Duodenal mucosa (tissue), 2 donors: Measurements from ENCODE around the gene ATG2A.

ENCODE experiments used
- H3K27ac ChIP-seq: one replicate; pipeline ENCODE4 v1.7.0; 2013; ENCODE audit warnings: low read depth, low read length
- H3K27me3 ChIP-seq, 2 donors: one replicate each; pipeline ENCODE4 v1.7.0; 2013; ENCODE audit warnings: low read length in 2 of 2, control low read depth in 1 of 2; ENCODE audit not compliant: insufficient read depth in 2 of 2, control insufficient read depth in 1 of 2
- H3K36me3 ChIP-seq, 2 donors: one replicate each; pipeline ENCODE4 v1.7.0; 2013; ENCODE audit warnings: low read length in 2 of 2, control low read depth in 1 of 2; ENCODE audit not compliant: insufficient read depth in 2 of 2, control insufficient read depth in 1 of 2
- H3K4me1 ChIP-seq, 2 donors: one replicate each; pipeline ENCODE4 v1.7.0; 2013; ENCODE audit warnings: low read length in 2 of 2, control low read depth in 1 of 2; ENCODE audit not compliant: insufficient read depth in 2 of 2, control insufficient read depth in 1 of 2
- H3K4me3 ChIP-seq, 2 donors: one replicate each; pipeline ENCODE4 v1.7.0; 2013; ENCODE audit warnings: low read length in 2 of 2, low read depth in 1 of 2
- H3K9ac ChIP-seq, 2 donors: one replicate each; pipeline ENCODE4 v1.7.0; 2013; ENCODE audit warnings: low read length in 2 of 2, low read depth in 1 of 2
- H3K9me3 ChIP-seq, 2 donors: one replicate each; pipeline ENCODE4 v1.7.0; 2013; ENCODE audit warnings: low read length in 2 of 2, control low read depth in 1 of 2; ENCODE audit not compliant: control insufficient read depth in 1 of 2

The ATG2A gene

GRCh38 chr11:64880240-64881001, 36.6 kb downstream of the ATG2A start:
- H3K36me3 ChIP-seq = no peaks in the 10 kb centered on the region
- H3K4me1 ChIP-seq = peaks cover 44 to 56% of the 10 kb centered on the region in 2 donors
- no peaks in the 10 kb centered on the region for H3K27me3 ChIP-seq
- H3K4me3 ChIP-seq = peak overlapping the region in 1 of 2 donors; percentile 46
- peak overlapping the region; percentile 8 to 45 for H3K9ac ChIP-seq
- H3K27ac ChIP-seq = peak overlapping the region; percentile 53
- no peaks in the 10 kb centered on the region for H3K9me3 ChIP-seq

GRCh38 chr11:64879244-64879900, 37.6 kb downstream of the ATG2A start:
- H3K4me3 ChIP-seq = peak overlapping the region; percentile 81 to 87
- H3K27me3 ChIP-seq = no peaks in the 10 kb centered on the region
- H3K9ac ChIP-seq = peak overlapping the region; percentile 84 to 93
- peaks cover 47 to 60% of the 10 kb centered on the region in 2 donors for H3K4me1 ChIP-seq
- H3K27ac ChIP-seq = peak overlapping the region; percentile 89
- H3K9me3 ChIP-seq = no peaks in the 10 kb centered on the region
- peaks cover 4 to 7% of the 10 kb centered on the region in 2 donors for H3K36me3 ChIP-seq

DNA sequence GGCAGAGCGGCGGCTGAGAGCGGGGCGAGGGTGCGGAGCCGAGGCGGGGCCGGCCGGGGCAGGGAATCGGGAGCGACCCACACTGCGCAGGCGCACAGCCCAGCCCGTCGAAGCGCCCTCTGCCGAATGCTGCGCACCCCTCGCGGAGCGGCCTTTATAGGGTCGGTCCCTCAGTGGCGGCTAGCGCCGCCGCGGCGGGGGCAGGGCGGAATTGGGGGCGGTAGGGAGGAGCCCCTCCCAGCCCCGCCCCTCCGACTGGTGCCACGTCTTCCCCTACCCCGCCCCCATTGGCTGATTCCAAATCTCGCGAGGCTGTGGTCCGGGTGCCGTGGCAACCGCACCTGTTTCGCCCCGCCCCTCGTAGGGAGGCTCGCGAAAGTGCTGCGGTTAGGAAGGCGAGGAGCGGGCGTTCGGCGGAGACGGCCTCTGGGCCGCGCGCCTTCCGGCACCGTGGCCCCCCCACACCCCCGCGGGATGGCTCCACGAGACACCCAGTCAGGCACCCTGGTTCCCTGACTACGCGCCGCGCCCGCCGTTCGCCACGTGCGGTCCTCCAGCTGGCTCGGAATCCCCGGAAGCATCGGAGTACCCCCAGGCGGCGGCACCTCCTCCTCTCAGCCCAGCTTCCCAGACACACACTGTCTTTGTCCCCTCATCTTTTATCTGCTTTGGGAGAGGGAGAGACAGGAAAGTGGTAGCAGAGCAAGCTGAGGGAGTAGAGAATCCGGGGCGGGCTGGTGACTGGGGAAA, 38.3 kb downstream of the ATG2A start, which contains the start of gene EHD1:
TSS of gene EHD1 (minus strand) at position 128 of the 750 bp plus-strand sequence. CDS start 157 bp downstream, outside the sequence.
- Histone ChIP-seq H3K27me3 (no peaks in the 10 kb centered on the region), H3K9ac (peak within 1 kb of the TSS; percentile 91 to 93), H3K36me3 (peaks cover 6 to 8% of the 10 kb centered on the region in 2 donors), H3K9me3 (no peaks in the 10 kb centered on the region), H3K27ac (peak within 1 kb of the TSS; percentile 89), H3K4me3 (peak within 1 kb of the TSS; percentile 87 to 90), H3K4me1 (peaks cover 52 to 61% of the 10 kb centered on the region in 2 donors)

DNA sequence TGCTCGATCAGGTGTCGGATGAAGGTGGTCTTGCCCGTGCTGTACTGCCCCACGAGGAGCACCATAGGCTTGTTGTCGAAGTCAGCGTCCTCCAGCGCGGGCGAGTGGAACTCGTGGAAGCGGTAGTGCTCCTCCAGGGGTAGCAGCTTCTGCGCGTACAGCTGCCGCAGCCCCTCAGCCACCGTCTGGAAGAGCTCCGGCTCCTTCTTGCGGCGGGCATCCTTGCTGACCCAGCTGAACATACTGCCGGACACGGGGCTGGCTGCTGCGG, 38.9 kb downstream of the ATG2A start:
- Histone ChIP-seq H3K27me3 (no peaks in the 10 kb centered on the region), H3K27ac (peak overlapping the region; percentile 76), H3K36me3 (peaks cover 6 to 11% of the 10 kb centered on the region in 2 donors), H3K4me1 (peaks cover 55 to 66% of the 10 kb centered on the region in 2 donors), H3K9me3 (no peaks in the 10 kb centered on the region), H3K9ac (peak overlapping the region; percentile 76 to 91), H3K4me3 (peak overlapping the region; percentile 80 to 90)

GRCh38 chr11:64877390-64878222, 39.4 kb downstream of the ATG2A start:
- H3K9ac ChIP-seq = peak overlapping the region; percentile 76 to 91
- H3K9me3 ChIP-seq = no peaks in the 10 kb centered on the region
- peaks cover 6 to 16% of the 10 kb centered on the region in 2 donors for H3K36me3 ChIP-seq
- peak overlapping the region; percentile 80 to 90 for H3K4me3 ChIP-seq
- peaks cover 61 to 72% of the 10 kb centered on the region in 2 donors for H3K4me1 ChIP-seq
- peak overlapping the region; percentile 76 for H3K27ac ChIP-seq
- H3K27me3 ChIP-seq = no peaks in the 10 kb centered on the region

DNA sequence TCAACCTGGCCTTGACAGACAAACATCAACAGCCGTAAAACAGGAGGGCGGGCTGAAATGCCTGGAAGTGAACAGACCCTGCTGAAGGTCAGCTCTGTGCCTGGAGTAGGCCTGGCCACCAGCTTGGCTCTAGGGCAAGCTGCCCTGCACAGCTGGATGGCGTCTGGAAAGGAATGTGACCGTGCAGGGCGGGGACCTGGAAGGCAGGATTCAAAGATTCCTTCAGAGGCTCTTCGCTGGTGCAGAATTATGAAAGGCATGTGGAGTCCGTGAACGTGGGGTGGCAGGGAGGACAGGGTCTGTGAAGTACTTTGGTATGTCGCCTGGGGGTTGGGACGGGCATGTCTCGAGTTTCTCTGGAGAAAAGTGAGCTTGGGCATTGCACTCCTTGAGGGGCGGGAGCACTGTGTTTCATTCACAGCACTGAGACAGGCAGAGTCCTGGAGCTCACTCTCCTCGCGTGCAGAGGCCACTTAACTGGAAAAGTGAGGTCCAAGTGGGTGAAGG, 40.1 kb downstream of the ATG2A start:
- peak overlapping the region; percentile 76 to 91 for H3K9ac ChIP-seq
- H3K9me3 ChIP-seq = no peaks in the 10 kb centered on the region
- H3K27ac ChIP-seq = peak overlapping the region; percentile 23
- H3K36me3 ChIP-seq = peaks cover 7 to 18% of the 10 kb centered on the region in 2 donors
- peaks cover 67 to 79% of the 10 kb centered on the region in 2 donors for H3K4me1 ChIP-seq
- H3K27me3 ChIP-seq = no peaks in the 10 kb centered on the region
- peak overlapping the region; percentile 80 to 90 for H3K4me3 ChIP-seq

GRCh38 chr11:64876229-64876750, 40.7 kb downstream of the ATG2A start:
- H3K4me3 ChIP-seq = peak overlapping the region; percentile 80 to 90
- H3K4me1 ChIP-seq = peaks cover 73 to 80% of the 10 kb centered on the region in 2 donors
- peak overlapping the region; percentile 23 for H3K27ac ChIP-seq
- H3K27me3 ChIP-seq = no peaks in the 10 kb centered on the region
- H3K9me3 ChIP-seq = no peaks in the 10 kb centered on the region
- H3K9ac ChIP-seq = peak overlapping the region; percentile 76 to 91
- H3K36me3 ChIP-seq = peaks cover 13 to 23% of the 10 kb centered on the region in 2 donors

DNA sequence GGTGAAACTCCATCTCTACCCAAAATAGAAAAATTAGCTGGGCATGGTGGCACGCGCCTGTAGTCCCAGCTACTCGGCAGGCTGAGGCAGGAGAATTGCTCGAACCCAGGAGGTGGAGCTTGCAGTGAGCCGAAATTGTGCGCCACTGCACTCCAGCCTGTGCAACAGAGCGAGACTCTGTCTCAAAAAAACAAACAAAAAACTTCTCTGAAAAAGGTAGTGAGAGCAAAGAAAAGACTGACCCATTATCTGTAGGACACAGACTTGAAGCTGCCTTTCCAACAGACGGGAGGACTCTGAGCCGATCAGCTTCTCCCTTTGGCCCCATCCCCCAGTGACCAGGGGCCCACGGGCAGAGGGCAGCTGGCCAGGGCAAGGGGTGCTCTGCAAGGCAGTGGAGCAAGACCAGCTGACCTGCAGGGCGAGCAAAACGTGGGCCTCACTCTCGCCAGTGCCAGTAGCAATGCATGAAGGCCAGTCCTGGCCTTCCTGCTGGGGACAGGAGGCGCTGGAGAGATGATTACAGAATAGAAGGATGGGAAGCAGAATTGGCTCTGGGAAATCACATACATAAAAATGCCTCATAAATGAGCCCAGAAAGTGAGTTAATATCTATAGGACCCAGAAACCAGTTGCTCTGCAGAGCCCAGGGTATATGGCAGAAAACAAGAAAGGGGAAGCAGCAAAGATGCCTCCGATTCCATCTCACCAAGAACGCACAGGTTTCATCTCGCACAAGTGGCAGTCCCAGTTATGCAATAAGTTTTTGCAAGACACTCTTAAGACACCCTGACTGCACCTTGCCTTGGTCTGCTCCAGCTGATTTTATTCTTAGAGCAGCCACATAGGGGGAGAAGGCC, 41.4 kb downstream of the ATG2A start:
- Histone ChIP-seq H3K4me1 (peaks cover 76 to 80% of the 10 kb centered on the region in 2 donors), H3K36me3 (peaks cover 13 to 27% of the 10 kb centered on the region in 2 donors), H3K9ac (peak overlapping the region; percentile 76 to 91), H3K27me3 (no peaks in the 10 kb centered on the region), H3K27ac (no peak overlapping the region), H3K4me3 (peak overlapping the region; percentile 80 to 90), H3K9me3 (no peaks in the 10 kb centered on the region)
